Astrocyte of the cerebellum (primary cell): ENCODE measurements around the gene OR2M2.

Experiments used
- DNase-seq: peaks from one replicate; pipeline ENCODE4 v3.0.0-alpha.2; 2011; ENCODE audit warnings: low read depth
- H3K4me3 ChIP-seq: 2 replicates; pipeline ENCODE4 v1.5.1; 2011; ENCODE audit warnings: mild to moderate bottlenecking, low read depth, low read length, moderate library complexity
- CTCF ChIP-seq: IDR thresholded peaks from 2 replicates; pipeline ENCODE4 v1.5.1; 2012; ENCODE audit warnings: low read length, low read depth, moderate library complexity, mild to moderate bottlenecking; ENCODE audit errors: missing control alignments
- in situ Hi-C: cut with HindIII; loops from 2 replicates; pipeline ENCODE4 v1.10.0; 2017; ENCODE audit warnings: low sequenced_read_pairs

Gene OR2M2

GRCh38 chr1:248174521-248174920 lies at the start of gene OR2M2:
OR2M2 (plus strand) TSS chr1:248174821; CDS start chr1:248179986, 5,165 bp downstream.
- H3K4me3 ChIP-seq = no peak within 1 kb of the TSS
- no peak for DNase-seq
- no peak for TF ChIP-seq CTCF
- in situ Hi-C loops = no loop called here

GRCh38 chr1:248127653-248128052 lies 47.0 kb upstream of the OR2M2 start:
- in situ Hi-C loops = no loop called here
- TF ChIP-seq CTCF = no peak
- DNase-seq = no peak
- no peak overlapping the region for H3K4me3 ChIP-seq

GRCh38 chr1:248136811-248137210 lies 37.8 kb upstream of the OR2M2 start:
- in situ Hi-C loops = no loop called here
- DNase-seq = no peak
- TF ChIP-seq CTCF = no peak
- no peak overlapping the region for H3K4me3 ChIP-seq

- in situ Hi-C loops = no loop called here
- DNase-seq = no peak
- no peak for TF ChIP-seq CTCF
- no peak overlapping the region for H3K4me3 ChIP-seq
These were observed 33.8 kb upstream of the OR2M2 start for GRCh38 chr1:248140846-248141245.

GRCh38 chr1:248143311-248143710 lies 31.3 kb upstream of the OR2M2 start:
- H3K4me3 ChIP-seq = no peak overlapping the region
- in situ Hi-C loops = no loop called here
- no peak for DNase-seq
- no peak for TF ChIP-seq CTCF

GRCh38 chr1:248144513-248145198 lies 30.0 kb upstream of the OR2M2 start, which contains the start of gene OR2M5:
OR2M5 (plus strand) TSS chr1:248145148; CDS start chr1:248145148, 0 bp downstream.
- in situ Hi-C loops = no loop called here
- no peak for TF ChIP-seq CTCF
- no peak for DNase-seq
- H3K4me3 ChIP-seq = no peak within 1 kb of the TSS
